NT2/D1 (cell line): ENCODE measurements around the gene NPB.

ENCODE experiments used
- SUZ12 ChIP-seq: IDR thresholded peaks from 2 replicates; pipeline ENCODE4 v1.6.1; 2011; ENCODE audit not compliant: insufficient read length, insufficient read depth; ENCODE audit errors: extremely low read depth
- YY1 ChIP-seq: IDR thresholded peaks from 2 replicates; pipeline ENCODE4 v1.6.1; 2011; ENCODE audit not compliant: insufficient read length, insufficient read depth
- ZNF274 ChIP-seq: IDR thresholded peaks from 2 replicates; pipeline ENCODE4 v1.6.1; 2011; ENCODE audit warnings: mild to moderate bottlenecking, low read depth, low read length

- TF ChIP-seq YY1: no peak
- TF ChIP-seq SUZ12: no peak
- no peak for TF ChIP-seq ZNF274
Measured at GRCh38 chr17:81866440-81867169, 35.4 kb upstream of the NPB start.
